NCI-H1105 treated with DMSO at 0.1 percent for 48 hours (cell line): ENCODE data around the gene RBM41.
"Not testable (repeated sequence)": the region's sequence is repeated elsewhere in the genome, so short reads cannot be mapped to it uniquely, and the experiment has no call there.

ENCODE experiments used
- DNase-seq: peaks from one replicate; lab custom pipeline; 2025; lab: John Stamatoyannopoulos, UW

Gene RBM41

DNA sequence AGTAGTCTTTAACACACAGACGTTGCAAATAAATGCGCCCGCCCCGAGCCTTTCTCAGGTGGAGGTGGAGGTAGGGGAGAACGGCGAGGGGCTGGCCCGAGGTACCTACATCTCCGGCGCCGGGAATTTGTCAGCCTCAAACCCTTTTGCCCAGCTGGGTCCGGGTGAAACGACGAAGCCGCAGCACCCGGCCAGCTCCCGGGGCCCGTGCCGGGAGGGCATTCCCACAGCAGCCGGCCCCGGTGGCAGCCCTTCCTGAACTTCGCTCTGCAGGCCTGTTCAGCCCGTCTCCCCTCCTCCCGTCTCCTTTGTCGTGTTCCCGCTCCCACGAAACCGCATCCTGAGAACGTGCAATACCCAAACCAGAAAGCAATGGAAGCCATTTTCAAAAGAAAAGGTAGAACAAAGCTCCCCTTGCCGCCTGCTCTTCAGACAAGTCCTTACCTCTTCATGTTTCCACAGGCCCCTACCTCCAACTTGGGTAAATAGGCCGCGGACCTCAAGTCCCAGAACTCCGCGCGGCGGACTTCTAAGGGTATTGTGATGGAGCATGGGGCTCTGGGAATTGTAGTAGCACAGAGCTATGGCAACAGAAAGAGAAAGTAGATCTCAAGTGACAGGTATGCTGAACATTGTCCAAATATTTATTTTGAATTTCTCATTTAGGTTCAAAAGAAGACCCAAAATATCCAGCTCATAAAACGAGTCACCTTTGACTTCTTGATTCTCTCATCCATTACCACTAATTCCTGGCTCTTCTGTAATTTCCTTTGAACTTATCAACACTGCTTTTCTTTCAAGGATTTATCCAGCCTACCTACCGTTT is at the start of gene RBM41:
Gene RBM41, minus strand, starts transcription at position 501 of the 826 bp plus-strand sequence. Its CDS starts 49 bp downstream, at position 452.
- DNase-seq, result peak; percentile 84

- no peak for DNase-seq
These were observed 49.6 kb upstream of the RBM41 start for GRCh38 chrX:107168257-107168656.

DNA sequence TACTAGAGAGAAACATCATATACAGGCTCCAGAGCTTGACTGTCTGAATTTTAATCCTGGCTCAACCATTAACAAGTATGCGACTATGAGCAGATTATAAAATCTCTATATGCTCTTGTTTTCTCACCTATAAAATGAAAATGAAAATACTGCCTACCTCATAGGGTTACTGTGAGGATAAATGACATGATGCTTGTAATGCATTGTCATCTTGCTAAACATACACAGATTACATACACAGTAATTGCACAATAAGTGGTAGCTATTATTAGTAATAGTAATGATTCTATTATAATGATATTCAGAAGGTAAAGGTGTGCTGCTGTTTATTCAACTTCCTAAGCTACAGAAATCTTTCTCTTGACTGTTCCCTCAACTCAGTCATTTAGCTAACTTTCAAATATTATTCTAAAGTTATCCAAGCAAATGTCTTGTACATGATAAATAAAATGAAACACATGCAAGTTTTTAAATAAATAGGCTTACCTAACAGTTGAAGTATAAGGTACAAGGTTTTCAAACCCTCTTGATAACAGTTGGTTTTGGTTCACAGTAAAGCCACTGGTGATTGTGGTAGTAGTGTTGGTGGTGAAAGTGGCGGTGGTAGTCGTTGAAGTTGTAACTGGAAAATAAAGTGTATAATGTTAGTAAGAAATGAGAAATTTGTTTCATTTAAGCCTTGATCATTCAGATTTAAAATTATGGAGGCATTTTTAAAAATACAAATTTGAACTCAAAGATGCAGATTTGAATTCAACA is 48.7 kb upstream of the RBM41 start:
- no peak for DNase-seq

GRCh38 chrX:107157618-107158017 is 39.0 kb upstream of the RBM41 start:
- DNase-seq, result not testable (repeated sequence)

GRCh38 chrX:107155621-107156430 is 37.2 kb upstream of the RBM41 start:
- DNase-seq, result not testable (repeated sequence)

DNA sequence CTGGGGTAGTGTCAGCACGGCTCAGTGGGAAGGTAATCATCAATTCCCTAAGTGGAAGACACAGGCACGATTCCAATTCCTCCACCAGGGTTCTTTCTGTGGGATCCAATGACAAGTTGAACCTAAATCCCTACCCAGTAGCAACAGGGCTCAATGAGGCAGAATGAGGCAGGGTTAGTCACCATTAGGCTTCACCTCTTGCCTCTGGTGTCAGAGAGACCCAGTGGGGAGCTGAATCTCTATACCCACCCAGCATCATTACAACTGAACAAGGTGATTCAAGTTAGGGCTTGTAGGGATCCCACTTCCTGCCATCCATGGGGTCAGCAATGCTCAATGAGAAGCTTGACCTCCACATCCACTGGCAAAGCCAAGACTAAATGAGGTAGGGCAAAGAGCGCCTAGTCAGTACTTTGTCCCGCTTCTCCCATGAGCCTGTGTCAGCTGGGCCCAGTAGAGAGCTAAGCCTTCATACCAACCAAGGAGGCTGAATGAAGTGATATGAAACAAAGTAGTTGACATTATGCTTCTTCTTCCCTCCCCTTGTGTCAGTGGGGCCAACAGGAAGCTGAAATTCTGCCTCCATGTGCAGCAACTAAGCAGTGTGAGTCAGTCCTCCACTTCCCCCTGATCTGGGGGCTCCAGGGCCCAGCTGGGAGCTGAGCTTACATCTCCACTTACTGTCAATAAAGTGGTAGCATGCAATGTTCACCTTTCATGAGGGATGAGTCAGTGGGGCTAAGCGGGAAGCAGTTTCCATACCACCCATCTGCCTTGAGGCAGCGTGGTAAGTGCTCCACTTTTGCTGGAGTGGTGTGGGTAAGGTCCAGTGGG is 36.4 kb upstream of the RBM41 start:
- peak; percentile 2 for DNase-seq

- no peak for DNase-seq
These were observed 34.4 kb upstream of the RBM41 start for GRCh38 chrX:107153005-107153404.

GRCh38 chrX:107146670-107147069 is 28.0 kb upstream of the RBM41 start:
- DNase-seq, result no peak

DNA sequence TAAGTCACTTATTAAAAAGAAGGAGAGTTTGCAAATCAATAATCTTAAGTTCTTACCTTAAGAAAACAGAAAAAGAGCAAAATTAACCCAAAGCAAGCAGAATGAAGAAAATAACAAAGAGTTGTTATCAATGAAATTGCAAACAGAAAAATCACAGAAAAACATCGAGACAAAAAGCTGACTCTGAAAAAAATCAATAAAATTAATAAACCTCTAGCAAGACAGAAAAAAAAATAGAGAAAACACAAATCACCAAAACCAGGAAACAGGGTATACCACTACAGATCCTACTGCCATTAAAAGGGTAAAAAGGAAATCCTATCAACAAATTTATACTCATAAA is 17.3 kb upstream of the RBM41 start:
- no peak for DNase-seq

GRCh38 chrX:107135049-107135964 is 16.7 kb upstream of the RBM41 start:
- DNase-seq, result no peak

GRCh38 chrX:107123750-107124149 is 5.1 kb upstream of the RBM41 start:
- no peak for DNase-seq

DNA sequence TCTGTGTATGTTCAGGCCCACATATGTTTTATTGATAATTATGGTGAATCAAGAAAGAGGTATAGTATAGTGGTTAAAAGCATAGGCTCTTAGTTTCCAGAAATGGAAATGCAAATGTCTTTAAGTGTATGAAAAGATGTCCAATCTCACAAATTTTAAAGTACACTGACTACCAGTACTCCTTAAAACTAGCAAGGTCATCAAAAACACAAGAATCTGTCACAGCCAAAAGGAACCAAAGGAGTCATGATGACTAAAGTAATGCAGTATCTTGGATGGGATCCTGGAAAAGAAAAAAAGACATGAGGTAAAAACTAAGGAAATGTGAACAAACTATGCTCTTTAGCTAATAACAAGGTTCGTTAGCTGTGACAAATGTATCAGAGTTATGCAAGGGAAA is 661 bp upstream of the RBM41 start:
- DNase-seq, result no peak

DNA sequence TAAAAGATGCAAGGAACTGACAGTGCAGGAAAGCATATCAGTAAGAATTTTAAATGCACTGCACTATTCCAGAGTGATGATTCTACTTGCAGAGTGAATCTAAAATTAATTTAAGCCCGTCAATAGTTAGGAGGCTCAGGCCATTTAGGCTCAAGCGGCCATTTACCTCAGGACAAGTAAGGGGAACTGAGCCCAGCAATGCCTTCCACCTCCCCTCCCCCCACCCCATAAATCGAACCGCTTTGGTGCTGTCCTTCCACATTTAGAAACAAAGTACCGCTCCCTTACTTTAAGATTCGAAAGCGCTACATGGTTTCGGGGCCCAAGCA is 665 bp downstream of the RBM41 start:
- DNase-seq, result peak; percentile 20

- DNase-seq, result no peak
These were observed 11.2 kb downstream of the RBM41 start for GRCh38 chrX:107107459-107107858.

DNA sequence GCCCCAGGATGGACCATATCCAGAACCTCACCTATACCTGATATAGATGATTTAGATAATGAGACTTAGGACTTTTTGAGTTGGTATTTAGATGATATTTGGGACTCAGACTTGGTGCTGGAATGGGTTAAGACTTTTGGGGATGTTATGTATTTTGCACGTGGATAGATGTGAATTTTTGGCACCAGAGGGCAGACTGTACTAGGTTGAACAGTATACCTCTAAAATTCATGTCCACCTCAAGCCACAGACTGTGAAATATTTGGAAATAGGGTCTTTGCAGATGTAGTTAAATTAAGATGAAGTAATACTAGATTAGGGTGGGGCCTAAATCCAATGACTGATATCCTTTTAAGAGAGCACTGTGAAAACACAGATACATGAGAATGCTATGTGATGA is 15.6 kb downstream of the RBM41 start:
- DNase-seq, result peak; percentile 1

DNA sequence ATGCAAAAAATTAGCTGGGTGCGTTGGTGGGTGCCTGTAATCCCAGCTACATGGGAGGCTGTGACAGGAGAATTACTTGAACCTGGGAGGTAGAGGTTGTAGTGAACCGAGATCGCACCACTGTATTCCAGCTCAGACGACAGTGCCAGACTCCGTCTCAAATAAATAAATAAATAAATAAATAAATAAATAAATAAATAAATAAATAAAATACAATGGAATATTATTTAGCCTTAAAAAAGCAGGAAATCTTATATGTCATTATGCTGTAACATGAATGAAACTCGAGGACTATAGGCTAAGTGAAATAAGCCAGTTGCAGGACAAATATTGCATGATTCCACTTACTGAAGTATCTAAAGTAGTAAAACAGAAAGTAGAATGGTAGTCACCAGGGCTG is 42.5 kb downstream of the RBM41 start:
- DNase-seq, result no peak

- not testable (repeated sequence) for DNase-seq
These were observed 60.9 kb downstream of the RBM41 start for GRCh38 chrX:107057731-107058130.

DNA sequence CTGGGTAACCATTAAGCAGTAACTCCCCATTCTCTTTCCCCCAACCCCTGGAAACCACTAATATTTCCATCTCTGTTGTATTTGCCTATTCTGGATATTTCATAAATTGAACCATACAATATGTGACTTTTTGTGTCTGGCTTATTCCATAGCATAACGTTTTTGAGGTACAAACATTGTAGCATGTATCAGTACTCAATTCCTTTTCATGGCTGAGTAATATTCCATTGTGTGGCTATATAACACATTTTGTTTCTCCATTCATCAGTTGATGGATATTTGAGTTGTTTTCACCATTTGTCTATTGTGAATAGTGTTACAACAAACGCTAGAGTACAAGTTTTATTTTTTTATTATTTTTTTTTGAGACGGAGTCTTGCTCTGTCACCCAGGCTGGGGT is 63.6 kb downstream of the RBM41 start:
- no peak for DNase-seq

DNA sequence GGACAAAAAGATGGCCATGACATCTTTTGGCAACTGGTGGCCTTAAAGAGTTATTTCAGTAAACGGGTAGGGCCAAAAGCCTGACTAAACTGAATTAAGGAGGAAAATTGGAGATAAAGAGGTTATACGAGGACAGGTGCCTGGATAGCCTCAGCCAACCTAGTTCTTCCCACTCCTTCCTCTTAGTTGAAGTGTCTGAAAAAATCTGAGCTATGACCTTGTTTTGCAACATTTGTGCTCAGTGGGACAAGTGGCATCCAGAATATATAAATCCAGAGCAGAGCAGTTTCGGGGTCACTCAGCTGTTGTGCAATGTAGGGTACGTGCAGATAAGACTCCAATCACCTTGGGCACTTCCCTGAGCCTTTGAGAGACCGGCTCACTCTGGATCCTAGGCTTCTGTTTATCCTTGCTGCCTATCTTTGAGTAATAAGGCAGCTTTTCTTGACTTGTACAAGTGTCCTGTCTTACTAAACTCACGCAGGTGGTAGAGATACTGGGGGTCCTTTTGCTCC is 68.4 kb downstream of the RBM41 start:
- DNase-seq, result no peak

- no peak for DNase-seq
These were observed 71.0 kb downstream of the RBM41 start for GRCh38 chrX:107047622-107048021.
